ENCODE results near the gene B3GAT1. TPM values are rescaled to one million over a fixed set of nuclear protein-coding genes. Genes with fewer than 3 reads are reported as not detected.

The B3GAT1 gene
- total RNA-seq, 1 experiment from 2014 or later, result 34.3 TPM

- no peak overlapping the region for H3K4me2 ChIP-seq (ENCODE audit: insufficient read depth, insufficient read length, low read length)
- H3K27ac ChIP-seq (ENCODE audit: insufficient read length, low read depth, low read length), result no peak overlapping the region
- H3K79me1 ChIP-seq (ENCODE audit: insufficient read depth, low read depth, low read length, poor library complexity, severe bottlenecking), result no peaks in the 10 kb centered on the region
- no peaks in the 10 kb centered on the region for H3K36me3 Mint-ChIP-seq (ENCODE audit: insufficient read depth in 1 of 3, low read depth in 3 of 3)
- peaks cover 29% of the 10 kb centered on the region for H3K27me3 Mint-ChIP-seq (ENCODE audit: low read depth)
- DNase-seq, result no peak
- no peak overlapping the region for H3T11ph ChIP-seq (ENCODE audit: low read length)
- no peak overlapping the region for H2BK15ac ChIP-seq (ENCODE audit: low read depth, low read length)
- no peak overlapping the region for H4K8ac ChIP-seq (replicated peaks; ENCODE audit: insufficient read length, low read depth, low read length)
- no peak overlapping the region for H3K23ac ChIP-seq (ENCODE audit: insufficient read length, low read depth, low read length)
- peaks cover 3% of the 10 kb centered on the region; the same call in 1 of the 2 replicates for H3K27me3 ChIP-seq (ENCODE audit: insufficient read depth, low read length)
- H3K56ac ChIP-seq (ENCODE audit: insufficient read length, low read depth, low read length), result no peak overlapping the region
- H4K20me1 ChIP-seq (ENCODE audit: control insufficient read depth, insufficient read depth, insufficient read length), result no peaks in the 10 kb centered on the region
- H3K23me2 ChIP-seq (ENCODE audit: insufficient read length, low read depth, low read length, poor library complexity, severe bottlenecking), result no peaks in the 10 kb centered on the region
- H3K4ac ChIP-seq (ENCODE audit: low read depth, low read length), result no peak overlapping the region
- H3K27ac Mint-ChIP-seq, result no peak overlapping the region
- H3K4me1 ChIP-seq (ENCODE audit: insufficient read depth, low read length), result no peaks in the 10 kb centered on the region
- H2BK5ac ChIP-seq (ENCODE audit: insufficient read length, low read length), result no peak overlapping the region
- H2BK12ac ChIP-seq (ENCODE audit: insufficient read length, low read depth, low read length), result no peak overlapping the region
- no peak overlapping the region for H3K4me3 Mint-ChIP-seq
- no peak overlapping the region for H2BK20ac ChIP-seq (ENCODE audit: low read depth, low read length, poor library complexity, severe bottlenecking)
- H3K18ac ChIP-seq (ENCODE audit: insufficient read length, low read depth, low read length), result no peak overlapping the region
- no peak overlapping the region for H4K5ac ChIP-seq (ENCODE audit: insufficient read length, low read depth, low read length)
- no peak for TF ChIP-seq CTCF (conservative IDR thresholded peaks at IDR 0.05)
- H3K14ac ChIP-seq (ENCODE audit: insufficient read depth, low read length), result no peak overlapping the region
- no peak overlapping the region for H2BK120ac ChIP-seq (ENCODE audit: low read depth, low read length, poor library complexity, severe bottlenecking)
- no peaks in the 10 kb centered on the region for H3K9me3 ChIP-seq (ENCODE audit: control insufficient read depth, low read depth, low read length)
- H3K9ac ChIP-seq (ENCODE audit: extremely low read depth, insufficient read length, low read length), result no peak overlapping the region
- H2AK5ac ChIP-seq (ENCODE audit: insufficient read length, low read length), result no peak overlapping the region
- no peaks in the 10 kb centered on the region for H3K79me2 ChIP-seq (ENCODE audit: insufficient read depth, low read length)
- no peak overlapping the region for H2AFZ ChIP-seq (ENCODE audit: low read length)
- no peaks in the 10 kb centered on the region for H3K9me3 Mint-ChIP-seq
- H4K91ac ChIP-seq (ENCODE audit: insufficient read length, low read depth, low read length), result no peak overlapping the region
- no CpG with 5 or more reads among the region's 7 CpGs for WGBS (ENCODE audit: extremely low coverage, insufficient read length, low lambda C conversion rate)
- H3K4me1 Mint-ChIP-seq, result peaks cover 7 to 8% of the 10 kb centered on the region in 2 experiments
These were observed 48.5 kb downstream of the B3GAT1 start for GRCh38 chr11:134363592-134363991.
